ENCODE measurements around the gene BTBD9. TPM values are rescaled to one million over a fixed set of nuclear protein-coding genes. Genes with fewer than 3 reads are reported as not detected.

Gene BTBD9
- total RNA-seq, 1 experiment from 2014 or later, result 19.4 TPM

DNA sequence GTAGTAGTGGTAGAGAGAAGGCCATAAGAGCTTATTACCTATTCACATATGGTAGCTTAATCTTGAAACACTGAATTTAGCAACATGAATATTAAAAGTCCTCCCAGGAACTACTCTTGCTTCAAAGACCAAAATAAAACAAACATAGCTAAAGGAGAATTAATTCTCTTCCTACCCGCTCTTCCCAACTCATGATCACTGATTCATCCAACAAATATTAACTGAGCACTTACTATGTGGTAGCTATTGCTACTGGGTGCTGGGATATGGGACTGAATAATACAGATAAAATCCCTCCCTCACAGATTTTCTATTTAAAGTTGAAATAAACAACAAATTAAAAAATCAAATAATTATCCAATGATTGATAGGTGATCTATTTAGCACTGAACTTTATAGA lies 287.1 kb downstream of the BTBD9 start:
- DNase-seq, result no peak
- no TSS peak for BruUV-seq (replicated peaks)
- H3K4me1 Mint-ChIP-seq (ENCODE audit: low read depth, unreplicated experiment), result no peaks in the 10 kb centered on the region
- H3K27me3 Mint-ChIP-seq (ENCODE audit: unreplicated experiment), result no peaks in the 10 kb centered on the region
- no peaks in the 10 kb centered on the region for H3K9me3 Mint-ChIP-seq (ENCODE audit: low read depth, unreplicated experiment)
- CTCF ChIA-PET, result interaction anchor here (0.8 to 1.7 kb wide), 2 partner anchors 10 to 145 kb away, joined by 4 read pairs; no protein-coding TSS in a partner anchor
- intact Hi-C loops (cut with micrococcal nuclease; ENCODE audit: unreplicated experiment), result no loop called here
- no peak overlapping the region for H3K27ac Mint-ChIP-seq (ENCODE audit: unreplicated experiment)
- TF ChIP-seq, protein P1, sequence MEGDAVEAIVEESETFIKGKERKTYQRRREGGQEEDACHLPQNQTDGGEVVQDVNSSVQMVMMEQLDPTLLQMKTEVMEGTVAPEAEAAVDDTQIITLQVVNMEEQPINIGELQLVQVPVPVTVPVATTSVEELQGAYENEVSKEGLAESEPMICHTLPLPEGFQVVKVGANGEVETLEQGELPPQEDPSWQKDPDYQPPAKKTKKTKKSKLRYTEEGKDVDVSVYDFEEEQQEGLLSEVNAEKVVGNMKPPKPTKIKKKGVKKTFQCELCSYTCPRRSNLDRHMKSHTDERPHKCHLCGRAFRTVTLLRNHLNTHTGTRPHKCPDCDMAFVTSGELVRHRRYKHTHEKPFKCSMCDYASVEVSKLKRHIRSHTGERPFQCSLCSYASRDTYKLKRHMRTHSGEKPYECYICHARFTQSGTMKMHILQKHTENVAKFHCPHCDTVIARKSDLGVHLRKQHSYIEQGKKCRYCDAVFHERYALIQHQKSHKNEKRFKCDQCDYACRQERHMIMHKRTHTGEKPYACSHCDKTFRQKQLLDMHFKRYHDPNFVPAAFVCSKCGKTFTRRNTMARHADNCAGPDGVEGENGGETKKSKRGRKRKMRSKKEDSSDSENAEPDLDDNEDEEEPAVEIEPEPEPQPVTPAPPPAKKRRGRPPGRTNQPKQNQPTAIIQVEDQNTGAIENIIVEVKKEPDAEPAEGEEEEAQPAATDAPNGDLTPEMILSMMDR (IDR thresholded peaks at IDR 0.05; ENCODE audit: unreplicated experiment), result no peak
- no peak overlapping the region for H3K4me3 Mint-ChIP-seq (ENCODE audit: low read depth, unreplicated experiment)
- no peaks in the 10 kb centered on the region for H3K36me3 Mint-ChIP-seq (ENCODE audit: insufficient read depth, unreplicated experiment)

- Mint-ChIP-seq H3K9me3 (ENCODE audit: low read depth, unreplicated experiment) (no peaks in the 10 kb centered on the region), H3K27me3 (ENCODE audit: unreplicated experiment) (no peaks in the 10 kb centered on the region), H3K27ac (ENCODE audit: unreplicated experiment) (no peak overlapping the region), H3K36me3 (ENCODE audit: insufficient read depth, unreplicated experiment) (no peaks in the 10 kb centered on the region), H3K4me1 (ENCODE audit: low read depth, unreplicated experiment) (no peaks in the 10 kb centered on the region), H3K4me3 (ENCODE audit: low read depth, unreplicated experiment) (no peak overlapping the region)
- TF ChIP-seq, protein P1 (IDR thresholded peaks at IDR 0.05; ENCODE audit: unreplicated experiment), result no peak
- BruUV-seq (replicated peaks), result no TSS peak
- no peak for DNase-seq
- intact Hi-C loops (cut with micrococcal nuclease; ENCODE audit: unreplicated experiment), result no loop called here
- CTCF ChIA-PET, result interaction anchor here (0.7 to 1.3 kb wide), 4 partner anchors 8 to 234 kb away, joined by 3 to 6 read pairs (median 5); no protein-coding TSS in a partner anchor
Measured at GRCh38 chr6:38350942-38351341, 288.8 kb downstream of the BTBD9 start.

GRCh38 chr6:38350220-38350619 lies 289.5 kb downstream of the BTBD9 start:
- H3K4me3 Mint-ChIP-seq (ENCODE audit: low read depth, unreplicated experiment), result no peak overlapping the region
- CTCF ChIA-PET, result interaction anchor here (0.7 to 1.2 kb wide), 2 partner anchors 11 to 233 kb away, joined by 3 to 4 read pairs; no protein-coding TSS in a partner anchor
- H3K4me1 Mint-ChIP-seq (ENCODE audit: low read depth, unreplicated experiment), result no peaks in the 10 kb centered on the region
- H3K27ac Mint-ChIP-seq (ENCODE audit: unreplicated experiment), result no peak overlapping the region
- no TSS peak for BruUV-seq (replicated peaks)
- no peak for DNase-seq
- H3K27me3 Mint-ChIP-seq (ENCODE audit: unreplicated experiment), result no peaks in the 10 kb centered on the region
- H3K36me3 Mint-ChIP-seq (ENCODE audit: insufficient read depth, unreplicated experiment), result no peaks in the 10 kb centered on the region
- TF ChIP-seq, protein P1 (IDR thresholded peaks at IDR 0.05; ENCODE audit: unreplicated experiment), result no peak
- intact Hi-C loops (cut with micrococcal nuclease; ENCODE audit: unreplicated experiment), result no loop called here
- no peaks in the 10 kb centered on the region for H3K9me3 Mint-ChIP-seq (ENCODE audit: low read depth, unreplicated experiment)

DNA sequence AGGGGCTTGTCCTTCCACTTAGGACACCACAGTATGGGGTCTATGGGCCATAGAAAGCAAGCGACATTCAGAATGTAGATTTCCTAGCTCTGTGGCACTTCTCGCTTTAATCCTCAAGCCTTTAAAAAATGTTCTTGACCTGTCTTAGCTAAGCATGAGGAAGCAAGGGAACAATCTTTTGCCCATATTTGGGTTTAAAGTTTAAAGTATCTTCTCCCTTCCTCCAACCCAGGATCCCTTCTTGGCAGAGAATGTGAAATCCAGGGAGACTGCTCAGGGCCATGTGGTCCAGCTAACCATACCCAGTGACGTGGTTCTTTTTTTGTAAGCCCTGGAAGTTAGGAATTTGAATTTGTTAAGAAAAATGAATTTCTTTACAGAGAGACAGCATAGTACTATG lies 289.9 kb downstream of the BTBD9 start:
- intact Hi-C loops (cut with micrococcal nuclease; ENCODE audit: unreplicated experiment), result loop anchor here (2.0 kb wide), 1 partner anchor 55 kb away; no protein-coding TSS in a partner anchor
- no peaks in the 10 kb centered on the region for H3K4me1 Mint-ChIP-seq (ENCODE audit: low read depth, unreplicated experiment)
- CTCF ChIA-PET, result interaction anchor here (1.2 kb wide), 1 partner anchor 12 kb away, joined by 4 read pairs; no protein-coding TSS in a partner anchor

More for the DNA sequence above, 289.9 kb downstream of the BTBD9 start:
- Mint-ChIP-seq H3K4me3 (ENCODE audit: low read depth, unreplicated experiment) (no peak overlapping the region), H3K36me3 (ENCODE audit: insufficient read depth, unreplicated experiment) (no peaks in the 10 kb centered on the region), H3K27me3 (ENCODE audit: unreplicated experiment) (no peaks in the 10 kb centered on the region), H3K9me3 (ENCODE audit: low read depth, unreplicated experiment) (no peaks in the 10 kb centered on the region), H3K27ac (ENCODE audit: unreplicated experiment) (no peak overlapping the region)
- BruUV-seq (replicated peaks), result no TSS peak
- TF ChIP-seq, protein P1 (IDR thresholded peaks at IDR 0.05; ENCODE audit: unreplicated experiment), result no peak
- no peak for DNase-seq

Data from Calu3 (cell line).